ENCODE data around the gene PPARG. TPM values are rescaled to one million over a fixed set of nuclear protein-coding genes. Genes with fewer than 3 reads are reported as not detected.
"Not testable (repeated sequence)": the region's sequence is repeated elsewhere in the genome, so short reads cannot be mapped to it uniquely, and the experiment has no call there.

The PPARG gene
- total RNA-seq, 1 donor from 2014 or later: 4.4 TPM

DNA sequence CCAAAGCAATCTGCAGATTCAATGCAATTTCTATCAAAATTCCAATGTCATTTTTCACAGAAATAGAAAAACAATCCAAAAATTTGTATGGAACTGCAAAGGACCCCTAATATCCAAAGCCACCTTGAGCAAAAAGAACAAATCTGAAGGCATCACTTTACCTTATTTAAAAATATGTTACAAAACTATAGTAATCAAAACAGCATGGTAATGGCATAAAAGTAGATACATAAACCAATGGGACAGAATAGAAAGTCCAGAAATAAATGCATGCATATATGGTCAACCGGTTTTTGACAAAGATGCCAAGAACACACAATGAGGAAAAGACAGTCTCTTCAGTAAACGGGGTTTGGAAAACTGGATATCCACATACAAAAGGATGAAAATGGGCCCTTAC is 39.4 kb upstream of the PPARG start:
- TF ChIP-seq, protein P1, sequence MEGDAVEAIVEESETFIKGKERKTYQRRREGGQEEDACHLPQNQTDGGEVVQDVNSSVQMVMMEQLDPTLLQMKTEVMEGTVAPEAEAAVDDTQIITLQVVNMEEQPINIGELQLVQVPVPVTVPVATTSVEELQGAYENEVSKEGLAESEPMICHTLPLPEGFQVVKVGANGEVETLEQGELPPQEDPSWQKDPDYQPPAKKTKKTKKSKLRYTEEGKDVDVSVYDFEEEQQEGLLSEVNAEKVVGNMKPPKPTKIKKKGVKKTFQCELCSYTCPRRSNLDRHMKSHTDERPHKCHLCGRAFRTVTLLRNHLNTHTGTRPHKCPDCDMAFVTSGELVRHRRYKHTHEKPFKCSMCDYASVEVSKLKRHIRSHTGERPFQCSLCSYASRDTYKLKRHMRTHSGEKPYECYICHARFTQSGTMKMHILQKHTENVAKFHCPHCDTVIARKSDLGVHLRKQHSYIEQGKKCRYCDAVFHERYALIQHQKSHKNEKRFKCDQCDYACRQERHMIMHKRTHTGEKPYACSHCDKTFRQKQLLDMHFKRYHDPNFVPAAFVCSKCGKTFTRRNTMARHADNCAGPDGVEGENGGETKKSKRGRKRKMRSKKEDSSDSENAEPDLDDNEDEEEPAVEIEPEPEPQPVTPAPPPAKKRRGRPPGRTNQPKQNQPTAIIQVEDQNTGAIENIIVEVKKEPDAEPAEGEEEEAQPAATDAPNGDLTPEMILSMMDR (IDR thresholded peaks at IDR 0.05): no peak
- peaks cover 3% of the 10 kb centered on the region for H3K36me3 Mint-ChIP-seq (ENCODE audit: unreplicated experiment)
- H3K27ac Mint-ChIP-seq (ENCODE audit: unreplicated experiment): no peak overlapping the region
- no peak overlapping the region for H3K4me3 Mint-ChIP-seq (ENCODE audit: unreplicated experiment)
- H3K9me3 Mint-ChIP-seq (ENCODE audit: unreplicated experiment): peaks cover 11% of the 10 kb centered on the region
- H3K27me3 Mint-ChIP-seq (ENCODE audit: unreplicated experiment): peaks cover 37% of the 10 kb centered on the region
- no peak for DNase-seq (ENCODE audit: extremely low spot score, unreplicated experiment)
- H3K4me1 Mint-ChIP-seq (ENCODE audit: unreplicated experiment): no peaks in the 10 kb centered on the region

- Mint-ChIP-seq H3K36me3 (ENCODE audit: unreplicated experiment) (peaks cover 3% of the 10 kb centered on the region), H3K27me3 (ENCODE audit: unreplicated experiment) (peaks cover 30% of the 10 kb centered on the region), H3K9me3 (ENCODE audit: unreplicated experiment) (peaks cover 11% of the 10 kb centered on the region), H3K4me1 (ENCODE audit: unreplicated experiment) (no peaks in the 10 kb centered on the region), H3K4me3 (ENCODE audit: unreplicated experiment) (no peak overlapping the region), H3K27ac (ENCODE audit: unreplicated experiment) (no peak overlapping the region)
- TF ChIP-seq, protein P1 (IDR thresholded peaks at IDR 0.05): no peak
- no peak for DNase-seq (ENCODE audit: extremely low spot score, unreplicated experiment)
These were observed 36.0 kb upstream of the PPARG start for GRCh38 chr3:12252889-12253288.

DNA sequence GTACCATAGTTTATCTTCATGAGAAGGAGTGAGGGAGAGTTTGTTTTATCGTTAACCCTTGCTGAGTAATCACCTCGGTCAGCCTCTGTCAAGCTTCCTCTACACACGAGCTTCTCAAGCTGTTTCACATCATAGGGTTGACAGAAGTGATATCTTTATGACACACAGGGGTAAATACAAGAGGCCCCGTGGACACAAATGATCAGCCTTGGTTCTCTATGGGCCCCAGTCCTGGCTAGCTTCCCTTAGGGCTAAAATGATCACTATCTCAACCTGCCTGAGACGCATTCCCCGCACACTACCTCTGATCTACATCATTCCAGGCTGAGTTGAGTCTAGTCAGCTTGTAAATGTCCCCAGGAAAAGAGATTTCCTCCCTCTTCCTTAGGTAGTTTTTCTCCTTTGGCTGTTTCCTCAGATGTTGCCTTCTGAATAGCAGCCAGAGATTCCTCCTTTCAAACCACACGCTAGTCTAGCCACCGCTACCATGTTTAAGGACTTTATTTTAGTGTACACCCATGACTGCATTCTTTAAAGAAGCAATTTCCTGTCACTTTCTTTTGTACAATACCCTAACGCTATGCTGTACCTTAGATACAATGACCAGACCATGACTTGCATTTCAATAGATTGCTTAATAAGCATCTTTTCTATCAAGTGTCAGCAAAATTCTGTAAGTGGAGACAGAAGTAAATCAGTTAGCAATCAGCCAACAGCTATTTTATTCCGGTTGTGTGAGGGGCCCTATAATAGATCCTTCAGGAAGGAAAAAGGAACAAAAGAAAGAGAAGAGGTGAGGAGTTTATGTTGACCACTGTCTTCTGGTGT is 35.1 kb upstream of the PPARG start:
- Mint-ChIP-seq H3K9me3 (ENCODE audit: unreplicated experiment) (peaks cover 11% of the 10 kb centered on the region), H3K27ac (ENCODE audit: unreplicated experiment) (no peak overlapping the region), H3K4me3 (ENCODE audit: unreplicated experiment) (no peak overlapping the region), H3K27me3 (ENCODE audit: unreplicated experiment) (peaks cover 31% of the 10 kb centered on the region), H3K4me1 (ENCODE audit: unreplicated experiment) (no peaks in the 10 kb centered on the region), H3K36me3 (ENCODE audit: unreplicated experiment) (peaks cover 3% of the 10 kb centered on the region)
- DNase-seq (ENCODE audit: extremely low spot score, unreplicated experiment): no peak
- TF ChIP-seq, protein P1 (IDR thresholded peaks at IDR 0.05): no peak

DNA sequence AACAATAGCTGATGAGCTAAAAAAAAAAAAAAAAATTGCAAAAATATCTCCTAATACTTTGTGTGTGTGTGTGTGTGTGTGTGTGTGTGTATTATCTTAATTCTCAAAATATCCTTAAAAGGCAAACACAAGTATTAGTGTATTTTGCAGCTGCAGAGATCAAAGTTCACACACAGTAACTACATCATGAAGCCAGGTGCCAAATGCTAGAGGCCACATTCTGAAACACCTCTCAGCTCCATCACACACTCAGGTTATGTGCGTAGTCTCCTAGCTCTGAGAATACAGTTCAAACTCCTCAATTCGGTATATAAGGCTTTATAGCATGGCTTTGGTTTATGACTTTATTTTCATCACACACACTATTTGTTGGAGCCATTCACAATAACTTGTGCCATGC is 33.5 kb upstream of the PPARG start:
- peaks cover 33% of the 10 kb centered on the region for H3K27me3 Mint-ChIP-seq (ENCODE audit: unreplicated experiment)
- H3K9me3 Mint-ChIP-seq (ENCODE audit: unreplicated experiment): no peaks in the 10 kb centered on the region
- no peak overlapping the region for H3K27ac Mint-ChIP-seq (ENCODE audit: unreplicated experiment)
- H3K4me3 Mint-ChIP-seq (ENCODE audit: unreplicated experiment): no peak overlapping the region
- TF ChIP-seq, protein P1 (IDR thresholded peaks at IDR 0.05): no peak
- H3K36me3 Mint-ChIP-seq (ENCODE audit: unreplicated experiment): no peaks in the 10 kb centered on the region
- no peaks in the 10 kb centered on the region for H3K4me1 Mint-ChIP-seq (ENCODE audit: unreplicated experiment)
- no peak for DNase-seq (ENCODE audit: extremely low spot score, unreplicated experiment)

GRCh38 chr3:12258911-12259310 is 30.0 kb upstream of the PPARG start:
- Mint-ChIP-seq H3K36me3 (ENCODE audit: unreplicated experiment) (no peaks in the 10 kb centered on the region), H3K27me3 (ENCODE audit: unreplicated experiment) (peaks cover 28% of the 10 kb centered on the region), H3K27ac (ENCODE audit: unreplicated experiment) (no peak overlapping the region), H3K4me1 (ENCODE audit: unreplicated experiment) (no peaks in the 10 kb centered on the region), H3K4me3 (ENCODE audit: unreplicated experiment) (no peak overlapping the region), H3K9me3 (ENCODE audit: unreplicated experiment) (no peaks in the 10 kb centered on the region)
- DNase-seq (ENCODE audit: extremely low spot score, unreplicated experiment): no peak
- TF ChIP-seq, protein P1 (IDR thresholded peaks at IDR 0.05): no peak

DNA sequence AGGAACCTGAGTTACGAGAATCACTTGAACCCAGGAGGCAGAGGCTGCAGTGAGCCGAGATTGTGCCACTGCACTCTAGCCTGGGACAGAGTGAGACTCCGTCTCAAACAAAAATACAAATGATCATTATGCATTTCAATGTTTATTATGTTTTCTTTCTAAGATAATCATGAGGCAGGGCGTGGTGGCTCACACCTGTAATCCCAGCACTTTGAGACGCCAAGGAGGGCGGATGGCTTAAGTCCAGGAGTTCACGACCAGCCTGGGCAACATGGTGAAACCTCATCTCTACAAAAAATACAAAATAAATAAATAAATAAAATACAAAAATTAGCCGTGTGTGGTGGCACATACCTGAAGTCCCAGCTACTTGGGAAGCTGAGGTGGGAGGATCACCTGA is 26.7 kb upstream of the PPARG start:
- not testable (repeated sequence) for H3K36me3 Mint-ChIP-seq (ENCODE audit: unreplicated experiment); H3K27ac Mint-ChIP-seq (ENCODE audit: unreplicated experiment); H3K4me1 Mint-ChIP-seq (ENCODE audit: unreplicated experiment)

More for the DNA sequence above, 26.7 kb upstream of the PPARG start:
- not testable (repeated sequence) for DNase-seq (ENCODE audit: extremely low spot score, unreplicated experiment); H3K4me3 Mint-ChIP-seq (ENCODE audit: unreplicated experiment); H3K9me3 Mint-ChIP-seq (ENCODE audit: unreplicated experiment)
- peaks cover 32% of the 10 kb centered on the region for H3K27me3 Mint-ChIP-seq (ENCODE audit: unreplicated experiment)

Data from osteocyte (in vitro differentiated cells).